ENCODE results near the gene CDC42BPA.
A peak's percentile ranks its signal among the peaks of the same experiment; 100 is the strongest.
"Not testable (repeated sequence)": the region's sequence is repeated elsewhere in the genome, so short reads cannot be mapped to it uniquely, and the experiment has no call there.

Gene CDC42BPA, protein sequence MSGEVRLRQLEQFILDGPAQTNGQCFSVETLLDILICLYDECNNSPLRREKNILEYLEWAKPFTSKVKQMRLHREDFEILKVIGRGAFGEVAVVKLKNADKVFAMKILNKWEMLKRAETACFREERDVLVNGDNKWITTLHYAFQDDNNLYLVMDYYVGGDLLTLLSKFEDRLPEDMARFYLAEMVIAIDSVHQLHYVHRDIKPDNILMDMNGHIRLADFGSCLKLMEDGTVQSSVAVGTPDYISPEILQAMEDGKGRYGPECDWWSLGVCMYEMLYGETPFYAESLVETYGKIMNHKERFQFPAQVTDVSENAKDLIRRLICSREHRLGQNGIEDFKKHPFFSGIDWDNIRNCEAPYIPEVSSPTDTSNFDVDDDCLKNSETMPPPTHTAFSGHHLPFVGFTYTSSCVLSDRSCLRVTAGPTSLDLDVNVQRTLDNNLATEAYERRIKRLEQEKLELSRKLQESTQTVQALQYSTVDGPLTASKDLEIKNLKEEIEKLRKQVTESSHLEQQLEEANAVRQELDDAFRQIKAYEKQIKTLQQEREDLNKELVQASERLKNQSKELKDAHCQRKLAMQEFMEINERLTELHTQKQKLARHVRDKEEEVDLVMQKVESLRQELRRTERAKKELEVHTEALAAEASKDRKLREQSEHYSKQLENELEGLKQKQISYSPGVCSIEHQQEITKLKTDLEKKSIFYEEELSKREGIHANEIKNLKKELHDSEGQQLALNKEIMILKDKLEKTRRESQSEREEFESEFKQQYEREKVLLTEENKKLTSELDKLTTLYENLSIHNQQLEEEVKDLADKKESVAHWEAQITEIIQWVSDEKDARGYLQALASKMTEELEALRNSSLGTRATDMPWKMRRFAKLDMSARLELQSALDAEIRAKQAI (N-terminal part only)

DNA sequence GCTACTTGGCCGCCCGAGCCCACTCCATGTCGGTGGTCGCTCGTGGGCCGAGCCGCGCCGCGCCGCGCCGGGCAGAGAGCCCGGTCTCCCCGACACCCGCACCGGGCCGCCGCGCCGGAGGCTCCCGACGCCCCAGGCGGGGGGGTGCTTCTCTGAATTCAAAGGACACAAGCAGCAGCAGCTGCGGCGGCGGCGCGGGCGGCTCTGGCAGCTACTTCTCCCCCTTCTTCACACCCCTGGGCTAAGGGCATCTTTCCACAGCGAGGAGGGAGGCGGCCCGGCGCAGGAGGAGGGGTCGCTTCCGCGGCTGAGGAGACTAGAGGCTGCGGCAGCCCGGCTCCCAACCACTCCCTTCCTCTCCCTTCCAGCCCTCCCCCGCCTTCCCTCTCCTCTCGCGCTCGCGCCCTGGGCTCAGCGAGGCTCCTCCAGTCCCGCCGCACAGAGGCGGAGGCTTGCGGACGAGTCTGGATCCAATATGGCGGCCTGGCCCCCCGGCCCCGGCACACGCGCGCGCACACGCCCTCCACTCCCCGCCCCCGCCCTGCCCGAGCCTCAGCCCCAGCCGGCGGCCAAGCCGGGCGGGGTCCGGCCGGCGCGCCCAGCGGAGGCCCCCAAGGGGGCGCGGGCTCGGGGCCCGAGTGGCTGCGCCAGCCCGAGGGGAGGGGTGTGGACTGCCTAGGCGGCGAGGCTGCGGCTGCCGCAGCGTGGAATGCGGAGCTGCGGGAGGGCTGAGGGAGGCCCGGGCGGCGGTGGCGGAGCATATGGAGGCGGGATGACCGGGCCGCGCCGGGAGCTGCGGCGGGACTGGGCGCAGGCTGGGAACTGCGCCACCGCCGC, at the start of gene CDC42BPA:
TSS of gene CDC42BPA (minus strand) at position 477 of the 837 bp plus-strand sequence. CDS start 1,310 bp downstream, outside the sequence.
- FAIRE-seq = no peak

DNA sequence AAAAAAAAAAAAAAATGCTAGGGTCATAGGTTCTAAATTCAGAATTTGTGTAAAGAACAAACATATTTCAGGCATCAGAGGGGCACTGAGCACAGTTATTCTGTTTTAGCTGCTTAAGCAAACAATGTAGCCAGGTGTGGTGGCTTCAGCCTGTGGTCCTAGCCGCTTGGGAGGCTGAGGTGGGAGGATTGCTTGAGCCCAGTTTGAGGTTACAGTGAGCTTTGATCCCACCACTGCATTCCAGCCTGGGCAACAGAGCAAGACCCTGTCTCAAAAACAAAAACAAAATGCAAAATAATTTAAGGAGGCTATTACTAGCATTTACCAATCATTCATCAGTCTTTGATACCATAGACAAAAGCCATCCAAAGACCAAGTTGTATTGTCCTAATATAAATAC, 49.7 kb upstream of the CDC42BPA start:
- FAIRE-seq = no peak

DNA sequence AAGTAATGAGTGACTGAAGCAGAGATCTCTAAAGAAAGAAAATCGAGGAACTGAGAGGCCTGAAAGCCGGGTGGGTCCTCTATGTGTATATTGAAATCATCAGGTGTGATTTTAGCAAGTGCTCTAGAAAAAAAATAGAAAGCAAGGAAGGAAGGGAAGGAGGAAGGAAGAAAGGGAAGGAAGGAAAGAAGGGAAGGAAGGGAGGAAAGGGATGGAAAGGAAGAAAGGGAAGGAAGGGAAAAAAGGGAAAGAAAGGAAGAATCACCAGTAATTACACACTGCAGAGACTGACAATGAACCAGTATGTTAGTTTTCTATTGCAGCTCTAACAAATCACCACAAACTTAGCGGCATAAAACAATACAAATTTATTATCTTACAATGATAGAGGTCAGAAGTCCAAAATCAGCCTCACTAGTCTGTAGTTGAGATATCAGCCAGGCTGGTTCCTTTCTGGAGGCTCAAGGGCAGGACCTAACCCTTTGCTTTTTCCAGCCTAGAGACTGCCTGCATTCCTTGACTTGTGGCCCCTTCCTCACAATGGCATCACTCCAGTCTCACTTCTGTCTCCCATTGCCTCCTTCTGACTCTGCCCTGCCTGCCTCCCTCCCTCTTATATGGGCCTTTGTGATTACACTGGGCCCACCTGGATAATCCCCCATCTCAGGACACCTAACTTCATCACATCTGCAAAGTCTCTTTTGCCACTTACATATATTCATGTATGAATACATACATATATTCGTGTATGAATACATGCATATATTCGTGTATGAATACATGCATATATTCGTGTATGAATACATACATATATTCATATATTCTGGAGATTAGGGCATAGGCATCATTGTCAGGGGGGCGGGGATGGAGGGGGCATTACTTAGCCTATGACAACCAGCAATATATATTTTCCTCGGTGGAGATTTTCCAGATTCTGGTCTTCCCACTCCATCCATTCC, 47.5 kb upstream of the CDC42BPA start:
- FAIRE-seq = no peak

- no peak for FAIRE-seq
Observed at GRCh38 chr1:227364657-227365056, 46.4 kb upstream of the CDC42BPA start.

DNA sequence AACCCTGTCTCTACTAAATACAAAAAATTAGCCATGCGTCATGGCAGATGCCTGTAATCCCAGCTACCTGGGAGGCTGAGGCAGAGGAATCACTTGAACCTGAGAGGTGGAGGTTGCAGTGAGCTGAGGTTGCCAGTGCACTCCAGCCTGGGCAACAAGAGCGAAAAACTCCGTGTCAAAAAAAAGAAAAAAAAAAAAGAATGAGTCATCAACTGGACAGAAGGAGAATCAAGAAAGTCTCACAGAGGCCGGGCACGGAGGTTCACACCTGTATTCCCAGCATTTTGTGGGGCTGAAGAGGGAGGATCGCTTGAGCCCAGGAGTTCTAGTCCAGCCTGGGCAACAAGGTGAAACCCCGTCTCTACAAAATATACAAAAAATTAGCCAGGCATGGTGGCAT, 45.5 kb upstream of the CDC42BPA start:
- no peak for FAIRE-seq

DNA sequence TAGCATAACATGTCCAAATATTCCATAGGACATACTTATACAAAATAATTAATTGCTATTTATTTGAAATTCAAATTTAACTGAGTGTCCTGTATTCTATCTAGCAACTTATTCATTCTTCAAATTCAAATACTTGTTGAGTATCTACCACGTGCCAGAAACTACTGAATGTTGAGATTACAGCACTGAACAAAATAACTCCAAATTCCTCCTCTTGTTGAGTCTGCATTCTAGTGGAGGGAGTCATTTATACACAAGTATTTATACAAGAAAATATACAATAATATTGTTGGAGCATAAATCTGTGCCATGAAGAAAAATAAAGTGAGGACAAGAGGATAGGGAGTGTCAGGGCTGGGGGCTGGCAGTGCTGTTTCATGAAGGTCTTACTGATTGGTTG, 43.7 kb upstream of the CDC42BPA start:
- FAIRE-seq = no peak

GRCh38 chr1:227357927-227358302, 39.6 kb upstream of the CDC42BPA start:
- FAIRE-seq = no peak

GRCh38 chr1:227357171-227357926, 39.1 kb upstream of the CDC42BPA start:
- no peak for FAIRE-seq

- FAIRE-seq = no peak
Observed at GRCh38 chr1:227356620-227357146, 38.4 kb upstream of the CDC42BPA start.

DNA sequence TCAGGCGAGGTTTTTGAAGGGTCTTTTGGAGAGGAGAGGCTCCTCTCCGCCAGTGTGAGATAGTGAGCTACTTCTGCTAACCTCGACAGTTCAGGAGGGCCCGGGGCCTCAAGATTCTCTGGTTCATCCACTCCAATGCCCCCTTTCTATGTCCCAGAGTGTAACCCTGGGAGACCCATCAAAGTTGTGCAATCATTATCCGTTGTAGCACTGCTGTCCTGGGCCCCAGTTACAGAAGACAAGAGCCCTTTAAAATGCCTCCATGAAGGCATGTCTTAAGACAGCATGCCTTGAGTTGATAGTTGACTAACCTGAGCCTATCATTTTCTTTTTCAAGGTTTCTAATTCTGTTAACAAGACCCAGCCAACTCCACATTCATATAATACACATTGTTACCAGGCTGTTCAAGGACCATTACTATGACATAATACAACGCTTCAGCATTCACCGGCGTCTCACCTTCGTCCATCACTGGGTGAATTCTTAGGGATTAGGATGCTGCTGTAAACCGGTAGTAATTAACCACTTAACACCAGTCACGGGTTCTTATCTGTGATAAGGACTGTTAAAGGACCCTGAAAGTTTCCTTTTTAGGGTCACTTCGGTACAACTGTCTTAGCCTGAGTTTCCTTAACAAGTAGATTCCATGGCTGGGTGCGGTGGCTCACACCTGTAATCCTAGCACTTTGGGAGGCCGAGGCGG, 37.4 kb upstream of the CDC42BPA start:
- FAIRE-seq = no peak

- FAIRE-seq = no peak
Observed at GRCh38 chr1:227353186-227353585, 34.9 kb upstream of the CDC42BPA start.

DNA sequence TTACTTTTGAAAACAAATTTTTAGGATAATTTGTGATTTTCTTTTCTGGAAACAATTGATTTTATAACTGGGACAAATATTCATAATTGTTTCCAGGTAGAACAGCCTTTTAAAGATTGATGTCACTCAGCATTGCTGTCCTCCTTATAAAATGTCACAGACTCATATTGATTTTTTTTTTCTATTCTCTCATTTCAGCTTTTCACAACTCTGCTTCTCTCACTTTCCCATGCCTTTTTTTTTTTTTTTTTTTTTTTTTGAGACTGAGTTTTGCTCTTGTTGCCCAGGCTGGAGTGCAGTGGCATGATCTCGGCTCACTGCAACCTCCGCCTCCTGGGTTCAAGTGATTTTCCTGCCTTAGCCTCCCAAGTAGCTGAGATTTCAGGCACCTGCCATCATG, 33.9 kb upstream of the CDC42BPA start:
- not testable (repeated sequence) for FAIRE-seq

DNA sequence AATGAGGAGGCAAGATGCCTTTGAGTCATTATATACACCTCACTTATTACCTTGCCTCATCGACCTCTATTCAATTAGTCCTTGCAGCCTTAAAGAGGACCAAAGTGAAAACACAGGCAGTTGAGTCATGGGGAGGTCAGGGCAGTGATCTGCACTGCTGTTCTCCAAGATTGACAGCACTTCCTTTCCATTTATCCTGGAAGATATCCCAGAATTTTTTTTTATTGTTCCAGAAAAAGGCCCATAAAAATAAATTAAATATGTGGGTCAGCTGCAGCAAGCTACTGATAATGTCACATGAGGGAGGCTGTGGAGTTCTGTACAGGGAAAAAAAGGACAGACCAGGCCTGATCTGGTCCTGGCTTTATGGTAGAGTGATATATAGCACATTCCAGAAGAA, 33.2 kb upstream of the CDC42BPA start:
- FAIRE-seq = no peak

DNA sequence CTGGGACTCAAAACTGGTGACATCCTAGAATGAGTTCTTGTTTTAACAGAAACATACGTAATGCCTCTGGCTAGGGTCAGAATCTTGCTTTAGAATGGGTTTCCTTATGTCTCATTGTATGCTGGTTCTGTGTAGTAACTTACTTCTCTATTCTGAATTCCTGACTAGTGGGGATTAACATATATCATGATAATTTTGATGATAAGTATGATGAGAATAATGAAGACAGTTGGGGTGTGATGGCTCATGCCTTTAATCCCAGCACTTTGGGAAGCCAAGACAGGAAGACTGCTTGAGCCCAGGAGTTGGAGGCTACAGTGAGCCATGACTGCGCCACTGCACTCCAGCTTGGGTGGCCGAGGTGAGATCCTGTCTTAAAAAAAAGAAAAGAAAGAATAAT, 31.7 kb upstream of the CDC42BPA start:
- no peak for FAIRE-seq

GRCh38 chr1:227343727-227344551, 25.6 kb upstream of the CDC42BPA start:
- peak; percentile 18 for FAIRE-seq

DNA sequence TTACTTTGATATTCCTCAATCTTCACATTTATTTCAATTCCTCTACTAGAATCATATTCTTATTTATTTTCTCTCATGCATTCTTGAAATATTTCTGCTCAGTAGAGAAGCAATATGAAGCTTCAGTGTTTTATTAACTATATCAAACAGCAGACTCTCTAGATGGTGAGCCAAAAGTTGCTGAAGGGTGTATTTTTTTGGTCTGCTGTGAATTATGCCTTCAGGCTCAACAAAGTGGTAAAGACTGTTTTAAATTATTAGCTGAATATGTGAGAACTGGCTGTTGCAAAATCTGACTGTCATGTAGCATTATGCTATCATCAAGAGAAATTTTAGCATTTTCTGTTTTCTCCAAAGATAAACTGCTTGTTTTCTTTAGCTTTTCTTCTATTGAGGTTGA, 24.9 kb upstream of the CDC42BPA start:
- FAIRE-seq = no peak

GRCh38 chr1:227342075-227342829, 24.0 kb upstream of the CDC42BPA start:
- FAIRE-seq = no peak

DNA sequence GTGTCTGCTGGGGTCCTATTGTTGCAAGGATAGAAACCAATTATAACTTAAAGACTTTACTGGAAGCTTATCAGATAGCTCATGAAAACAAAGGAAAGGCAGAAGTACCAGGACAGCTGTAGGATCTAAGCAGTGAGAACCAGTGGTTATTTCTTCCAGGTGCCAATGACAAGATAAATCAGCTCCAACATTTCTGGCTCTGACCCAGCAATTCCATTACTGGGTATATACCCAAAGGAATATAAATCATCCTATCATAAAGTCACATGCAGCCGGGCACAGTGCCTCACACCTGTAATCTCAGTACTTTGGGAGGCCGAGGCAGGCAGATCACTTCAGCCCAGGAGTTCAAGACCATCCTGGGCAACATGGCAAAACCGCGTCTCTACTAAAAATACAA, 17.8 kb upstream of the CDC42BPA start:
- not testable (repeated sequence) for FAIRE-seq

All from endometrium (tissue), 2 donors.